GM21390 (cell line): ENCODE measurements around the gene LINGO1.

ENCODE experiments used
- ATAC-seq: cut with Tn5 transposase; IDR thresholded peaks from one replicate; pipeline ENCODE4 v1.9.1; 2021; ENCODE audit not compliant: unreplicated experiment

The LINGO1 gene

GRCh38 chr15:77617476-77618230 is 15.1 kb downstream of the LINGO1 start:
- ATAC-seq = no peak

- ATAC-seq = no peak
These were observed 16.6 kb downstream of the LINGO1 start for GRCh38 chr15:77616072-77616471.

- no peak for ATAC-seq
These were observed 17.2 kb downstream of the LINGO1 start for GRCh38 chr15:77615472-77615871.

GRCh38 chr15:77614251-77614806 is 18.4 kb downstream of the LINGO1 start:
- no peak for ATAC-seq

GRCh38 chr15:77613814-77614213 is 18.9 kb downstream of the LINGO1 start:
- ATAC-seq = no peak

- no peak for ATAC-seq
These were observed 19.6 kb downstream of the LINGO1 start for GRCh38 chr15:77612958-77613601.

GRCh38 chr15:77611767-77612166 is 20.9 kb downstream of the LINGO1 start:
- ATAC-seq = no peak

- ATAC-seq = no peak
These were observed 22.0 kb downstream of the LINGO1 start for GRCh38 chr15:77610731-77611130.

- ATAC-seq = no peak
These were observed 23.2 kb downstream of the LINGO1 start for GRCh38 chr15:77609558-77609957.

GRCh38 chr15:77608774-77609173 is 23.9 kb downstream of the LINGO1 start:
- ATAC-seq = no peak

- ATAC-seq = no peak
These were observed 24.8 kb downstream of the LINGO1 start for GRCh38 chr15:77607894-77608261.

- ATAC-seq = no peak
These were observed 25.4 kb downstream of the LINGO1 start for GRCh38 chr15:77607111-77607893.

GRCh38 chr15:77606142-77607034 is 26.3 kb downstream of the LINGO1 start:
- ATAC-seq = no peak

GRCh38 chr15:77605547-77605946 is 27.2 kb downstream of the LINGO1 start:
- ATAC-seq = no peak

GRCh38 chr15:77604973-77605372 is 27.7 kb downstream of the LINGO1 start:
- no peak for ATAC-seq

GRCh38 chr15:77603611-77604336 is 28.9 kb downstream of the LINGO1 start:
- ATAC-seq = no peak

GRCh38 chr15:77602800-77603199 is 29.9 kb downstream of the LINGO1 start:
- no peak for ATAC-seq

GRCh38 chr15:77599899-77600298 is 32.8 kb downstream of the LINGO1 start:
- ATAC-seq = no peak

GRCh38 chr15:77599357-77599756 is 33.4 kb downstream of the LINGO1 start:
- ATAC-seq = no peak

- no peak for ATAC-seq
These were observed 34.1 kb downstream of the LINGO1 start for GRCh38 chr15:77598644-77599043.
